ENCODE data around the gene LUZP1. TPM values are rescaled to one million over a fixed set of nuclear protein-coding genes. Genes with fewer than 3 reads are reported as not detected.
A peak's percentile ranks its signal among the peaks of the same experiment; 100 is the strongest.

LUZP1 gene
- total and polyA plus RNA-seq, 8 donors, result 1.7 to 15.2 (median 6.1) TPM

DNA sequence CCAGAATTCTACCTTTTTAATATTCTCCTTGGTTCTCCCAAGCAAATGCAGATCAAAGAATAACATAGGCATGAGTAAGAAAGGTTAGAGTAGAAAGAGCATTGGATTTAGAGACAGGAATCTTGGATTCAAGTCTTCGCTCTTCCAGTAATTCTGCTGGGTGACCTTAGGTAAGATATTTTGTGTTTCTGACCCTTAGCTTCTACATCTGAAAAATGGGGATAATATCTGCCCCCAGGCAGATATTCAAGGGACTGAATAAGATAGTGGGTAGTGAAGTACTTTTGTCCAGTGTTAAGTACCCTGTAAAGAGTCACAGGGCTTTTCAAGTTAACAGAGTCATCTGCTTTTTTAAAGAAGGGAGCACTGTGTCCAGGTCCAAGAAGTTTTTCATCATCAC, 78.6 kb downstream of the LUZP1 start:
- ATAC-seq, result no peak
- H3K4me1 ChIP-seq, result no peaks in the 10 kb centered on the region
- peaks cover 0 to 35% (median 3%) of the 10 kb centered on the region in 3 donors for H3K36me3 ChIP-seq
- H3K4me3 ChIP-seq, result no peak overlapping the region
- no peaks in the 10 kb centered on the region for H3K9me3 ChIP-seq
- intact Hi-C loops (cut with DNase I), result no loop called here
- TF ChIP-seq, protein P1, sequence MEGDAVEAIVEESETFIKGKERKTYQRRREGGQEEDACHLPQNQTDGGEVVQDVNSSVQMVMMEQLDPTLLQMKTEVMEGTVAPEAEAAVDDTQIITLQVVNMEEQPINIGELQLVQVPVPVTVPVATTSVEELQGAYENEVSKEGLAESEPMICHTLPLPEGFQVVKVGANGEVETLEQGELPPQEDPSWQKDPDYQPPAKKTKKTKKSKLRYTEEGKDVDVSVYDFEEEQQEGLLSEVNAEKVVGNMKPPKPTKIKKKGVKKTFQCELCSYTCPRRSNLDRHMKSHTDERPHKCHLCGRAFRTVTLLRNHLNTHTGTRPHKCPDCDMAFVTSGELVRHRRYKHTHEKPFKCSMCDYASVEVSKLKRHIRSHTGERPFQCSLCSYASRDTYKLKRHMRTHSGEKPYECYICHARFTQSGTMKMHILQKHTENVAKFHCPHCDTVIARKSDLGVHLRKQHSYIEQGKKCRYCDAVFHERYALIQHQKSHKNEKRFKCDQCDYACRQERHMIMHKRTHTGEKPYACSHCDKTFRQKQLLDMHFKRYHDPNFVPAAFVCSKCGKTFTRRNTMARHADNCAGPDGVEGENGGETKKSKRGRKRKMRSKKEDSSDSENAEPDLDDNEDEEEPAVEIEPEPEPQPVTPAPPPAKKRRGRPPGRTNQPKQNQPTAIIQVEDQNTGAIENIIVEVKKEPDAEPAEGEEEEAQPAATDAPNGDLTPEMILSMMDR (IDR thresholded peaks at IDR 0.05), result no peak
- no peak for DNase-seq
- WGBS, 2 donors, result 99 to 100% methylated on average over 1 of the region's 1 CpG
- H3K27me3 ChIP-seq, result no peaks in the 10 kb centered on the region
- H3K27ac ChIP-seq, result no peak overlapping the region
- FAIRE-seq, result no peak

DNA sequence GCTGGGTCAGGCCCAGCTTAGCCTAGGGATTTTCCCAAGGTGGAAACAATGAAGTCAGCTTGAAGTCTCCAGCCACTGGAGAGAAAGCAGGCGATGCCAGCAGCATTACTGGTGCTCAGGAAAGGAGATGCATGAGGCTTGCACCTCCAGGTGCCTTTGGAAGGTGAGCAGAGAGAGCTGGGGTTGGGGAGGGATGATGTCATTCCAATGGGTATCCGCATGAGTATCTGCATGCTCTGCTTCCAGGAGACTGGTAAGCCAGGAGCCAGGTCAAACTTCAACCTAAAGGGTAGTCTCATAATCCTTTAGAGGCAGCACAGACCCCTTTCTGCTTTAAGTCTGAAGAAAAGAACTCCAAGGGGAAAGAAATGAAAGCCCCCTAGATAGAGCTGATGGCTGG, 80.6 kb downstream of the LUZP1 start:
- Histone ChIP-seq H3K36me3 (peaks cover 0 to 39% (median 6%) of the 10 kb centered on the region in 3 donors), H3K4me3 (no peak overlapping the region), H3K4me1 (no peaks in the 10 kb centered on the region), H3K9me3 (no peaks in the 10 kb centered on the region), H3K27ac (no peak overlapping the region), H3K27me3 (no peaks in the 10 kb centered on the region)
- intact Hi-C loops (cut with DNase I), result no loop called here
- ATAC-seq (no peak), DNase-seq (no peak), FAIRE-seq (no peak)
- 84 to 90% methylated on average over 2 of the region's 2 CpGs for WGBS, 2 donors
- TF ChIP-seq, protein P1 (IDR thresholded peaks at IDR 0.05), result no peak

DNA sequence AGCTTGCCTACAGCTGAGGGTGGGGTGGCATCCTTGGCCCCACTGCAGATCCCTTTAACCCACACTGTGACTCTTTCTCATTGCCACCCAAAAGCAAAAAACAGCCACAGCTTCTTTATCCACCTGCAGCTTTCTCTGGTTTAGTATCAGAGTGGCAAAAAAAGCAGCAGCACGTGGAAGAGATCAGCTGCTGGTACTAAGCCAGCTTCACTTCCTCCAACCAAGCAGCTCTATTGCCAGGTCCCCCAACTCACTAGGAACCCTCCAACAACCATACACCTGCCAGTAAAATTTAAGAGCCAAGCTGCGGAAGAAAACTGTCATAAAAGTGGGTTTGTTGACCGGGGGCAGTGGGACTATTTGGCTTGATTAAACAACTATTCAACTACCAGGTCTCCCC, 83.0 kb downstream of the LUZP1 start:
- WGBS, 2 donors, result 87 to 91% methylated on average over 3 of the region's 3 CpGs
- ATAC-seq, result no peak
- Histone ChIP-seq H3K4me3 (no peak overlapping the region), H3K27ac (no peak overlapping the region), H3K27me3 (no peaks in the 10 kb centered on the region), H3K9me3 (no peaks in the 10 kb centered on the region), H3K4me1 (no peaks in the 10 kb centered on the region), H3K36me3 (peaks cover 0 to 46% (median 7%) of the 10 kb centered on the region in 3 donors)
- intact Hi-C loops (cut with DNase I), result no loop called here
- TF ChIP-seq, protein P1 (IDR thresholded peaks at IDR 0.05), result no peak
- no peak for FAIRE-seq
- no peak for DNase-seq

DNA sequence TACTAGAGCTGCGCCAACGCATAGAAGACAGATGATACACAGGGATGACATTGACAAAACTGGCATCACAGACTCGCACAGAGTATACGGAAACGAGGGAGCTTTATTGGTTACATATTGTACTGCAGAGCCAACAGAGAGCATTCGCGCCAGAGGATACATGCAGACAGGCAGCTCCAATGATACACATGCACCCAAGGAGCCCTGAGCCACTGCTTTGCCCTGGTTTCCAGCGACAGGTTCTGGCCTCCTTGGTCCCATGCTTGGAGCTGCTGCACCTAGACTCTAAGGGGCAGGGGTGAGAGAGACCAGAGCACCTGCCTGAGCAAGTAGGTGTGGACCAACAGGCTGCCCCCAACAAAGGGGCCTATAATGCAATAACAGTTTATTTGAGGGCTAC, 83.8 kb downstream of the LUZP1 start:
- DNase-seq (no peak), FAIRE-seq (no peak), ATAC-seq (no peak)
- TF ChIP-seq, protein P1 (IDR thresholded peaks at IDR 0.05), result no peak
- intact Hi-C loops (cut with DNase I), result no loop called here
- H3K4me3 ChIP-seq, result no peak overlapping the region
- no peaks in the 10 kb centered on the region for H3K9me3 ChIP-seq
- H3K27me3 ChIP-seq, result no peaks in the 10 kb centered on the region
- WGBS, 2 donors, result 90 to 94% methylated on average over 8 of the region's 8 CpGs
- H3K27ac ChIP-seq, result no peak overlapping the region
- H3K36me3 ChIP-seq, result peaks cover 0 to 46% (median 8%) of the 10 kb centered on the region in 3 donors
- H3K4me1 ChIP-seq, result no peaks in the 10 kb centered on the region

DNA sequence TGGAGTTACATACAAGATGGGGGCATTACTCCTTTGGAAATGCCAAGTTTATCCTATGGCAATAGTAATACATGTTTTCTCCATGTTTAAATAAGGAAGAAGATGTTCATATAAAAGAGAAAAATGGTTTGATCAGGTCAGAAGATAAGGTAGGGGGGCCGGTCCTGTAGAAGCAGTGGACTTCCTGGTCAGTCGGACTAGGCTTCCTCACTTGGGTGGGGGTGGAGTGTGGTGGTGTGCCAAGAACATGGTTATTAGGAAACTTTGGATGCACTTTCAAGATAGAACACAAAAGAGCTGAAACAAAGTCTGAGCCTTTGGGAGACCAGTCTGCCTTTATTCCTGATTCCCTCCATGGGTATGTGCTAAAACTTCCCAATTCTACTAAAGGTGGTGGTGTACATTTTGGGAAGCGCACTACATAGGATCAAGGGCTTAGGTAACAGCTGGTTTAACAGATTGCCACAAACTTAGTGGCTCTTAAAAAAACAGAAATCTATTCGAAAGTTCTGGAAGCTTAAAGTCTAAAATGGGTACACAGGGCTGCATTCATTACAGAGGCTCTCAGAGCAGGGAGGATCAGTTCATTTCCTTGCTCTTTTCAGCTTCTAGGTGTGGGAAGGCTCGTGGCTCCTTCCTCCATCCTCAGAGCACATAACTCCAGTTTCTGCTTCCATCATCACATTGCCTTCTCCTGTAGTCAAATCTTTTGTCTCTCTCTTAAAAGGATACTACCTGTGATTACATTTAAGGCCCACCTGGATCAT, 84.8 kb downstream of the LUZP1 start:
- FAIRE-seq (no peak), DNase-seq (no peak), ATAC-seq (peak in 3 of 4 donors; percentile 21 to 52 (median 30))
- Histone ChIP-seq H3K4me1 (no peaks in the 10 kb centered on the region), H3K27me3 (no peaks in the 10 kb centered on the region), H3K27ac (no peak overlapping the region), H3K4me3 (no peak overlapping the region), H3K36me3 (peaks cover 0 to 51% (median 12%) of the 10 kb centered on the region in 3 donors), H3K9me3 (no peaks in the 10 kb centered on the region)
- WGBS, 2 donors, result 71 to 74% methylated on average over 5 of the region's 5 CpGs
- TF ChIP-seq, protein P1 (IDR thresholded peaks at IDR 0.05), result no peak
- intact Hi-C loops (cut with DNase I), result no loop called here
